SK-N-SH treated with all-trans-retinoic acid at 6 μM for 48 hours (cell line): ENCODE results near the gene IL1R1.

Source experiments
- ATAC-seq: fragments of 200-7000 bp; cut with Tn5 transposase; 3 replicates; pipeline ENCODE4 v1.9.1; 2020; ENCODE audit warnings: mild to moderate bottlenecking, moderate library complexity
- ARNTL ChIP-seq: fragments of 450-650 bp; formaldehyde crosslinking; IDR thresholded peaks from 2 replicates; pipeline ENCODE4 v1.5.0; 2020; ENCODE audit warnings: low read depth, mild to moderate bottlenecking, moderate library complexity, borderline replicate concordance
- BACH2 ChIP-seq: fragments of 250-450 bp; sonication (Bioruptor Pico); IDR thresholded peaks from 2 replicates; pipeline ENCODE4 v1.9.0; 2021; ENCODE audit warnings: mild to moderate bottlenecking, borderline replicate concordance
- ESRRG ChIP-seq: fragments of 250-450 bp; sonication (Bioruptor Pico); IDR thresholded peaks from 2 replicates; pipeline ENCODE4 v1.6.1; 2021; ENCODE audit warnings: mild to moderate bottlenecking
- GLIS3 ChIP-seq: fragments of 250-450 bp; sonication (Bioruptor Pico); IDR thresholded peaks from 2 replicates; pipeline ENCODE4 v1.5.0; 2020; ENCODE audit warnings: mild to moderate bottlenecking, moderate library complexity
- ISL1 ChIP-seq: fragments of 250-450 bp; sonication (Bioruptor Pico); IDR thresholded peaks from 2 replicates; pipeline ENCODE4 v2.1.2; 2022; ENCODE audit warnings: mild to moderate bottlenecking, moderate library complexity
- OSR1 ChIP-seq: fragments of 250-450 bp; sonication (Bioruptor Pico); IDR thresholded peaks from 2 replicates; pipeline ENCODE4 v1.8.0; 2022; ENCODE audit warnings: moderate library complexity, mild to moderate bottlenecking, inconsistent platforms
- PPARA ChIP-seq: fragments of 250-450 bp; sonication (Bioruptor Pico); IDR thresholded peaks from 2 replicates; pipeline ENCODE4 v1.5.0; 2020; ENCODE audit warnings: mild to moderate bottlenecking, borderline replicate concordance
- RARB ChIP-seq: fragments of 250-450 bp; sonication (Bioruptor Pico); IDR thresholded peaks from 2 replicates; pipeline ENCODE4 v1.8.0; 2021; ENCODE audit warnings: mild to moderate bottlenecking, moderate library complexity
- SNAI2 ChIP-seq: fragments of 250-450 bp; sonication (Bioruptor Pico); IDR thresholded peaks from 2 replicates; pipeline ENCODE4 v1.5.0; 2020; ENCODE audit warnings: mild to moderate bottlenecking, moderate library complexity
- TCF4 ChIP-seq: fragments of 250-450 bp; sonication (Bioruptor Pico); IDR thresholded peaks from 2 replicates; pipeline ENCODE4 v1.8.0; 2021; ENCODE audit warnings: mild to moderate bottlenecking, moderate library complexity, borderline replicate concordance
- TOX ChIP-seq: fragments of 250-450 bp; sonication (Bioruptor Pico); IDR thresholded peaks from 2 replicates; pipeline ENCODE4 v1.8.0; 2021; ENCODE audit warnings: mild to moderate bottlenecking, moderate library complexity, borderline replicate concordance
- ZC3H10 ChIP-seq: fragments of 250-450 bp; sonication (Bioruptor Pico); IDR thresholded peaks from 2 replicates; pipeline ENCODE4 v1.5.1; 2021; ENCODE audit warnings: mild to moderate bottlenecking, moderate library complexity
- ZFP30 ChIP-seq: fragments of 450-650 bp; formaldehyde crosslinking; IDR thresholded peaks from 2 replicates; pipeline ENCODE4 v1.5.0; 2022; ENCODE audit warnings: mild to moderate bottlenecking, moderate library complexity
- ZNF565 ChIP-seq: fragments of 450-650 bp; formaldehyde crosslinking; conservative IDR thresholded peaks from 2 replicates; pipeline ENCODE4 v1.5.0; 2020; ENCODE audit warnings: low read depth, mild to moderate bottlenecking, moderate library complexity
- ZNF70 ChIP-seq: fragments of 450-650 bp; formaldehyde crosslinking; IDR thresholded peaks from 2 replicates; pipeline ENCODE4 v1.5.0; 2020; ENCODE audit warnings: mild to moderate bottlenecking, moderate library complexity
- ZNF8 ChIP-seq: fragments of 450-650 bp; formaldehyde crosslinking; IDR thresholded peaks from 2 replicates; pipeline ENCODE4 v1.5.0; 2020; ENCODE audit warnings: mild to moderate bottlenecking, moderate library complexity
- TF ChIP-seq, protein P1 (sequence below): fragments of 250-450 bp; sonication (Bioruptor Pico); IDR thresholded peaks from 2 replicates; pipeline ENCODE4 v1.5.1; 2021; ENCODE audit warnings: mild to moderate bottlenecking, moderate library complexity
- TF ChIP-seq, protein P2 (sequence below): fragments of 250-450 bp; sonication (Bioruptor Pico); IDR thresholded peaks from 2 replicates; pipeline ENCODE4 v1.5.0; 2020; ENCODE audit warnings: mild to moderate bottlenecking, moderate library complexity
- TF ChIP-seq, protein P3 (sequence below): fragments of 250-450 bp; sonication (Bioruptor Pico); IDR thresholded peaks from 2 replicates; pipeline ENCODE4 v1.8.0; 2020; ENCODE audit warnings: mild to moderate bottlenecking, moderate library complexity, borderline replicate concordance
- TF ChIP-seq, protein P4 (sequence below): fragments of 250-450 bp; sonication (Bioruptor Pico); IDR thresholded peaks from 2 replicates; pipeline ENCODE4 v1.8.0; 2021; ENCODE audit warnings: low read depth, mild to moderate bottlenecking, moderate library complexity, borderline replicate concordance
- TF ChIP-seq, protein P5 (sequence below): fragments of 250-450 bp; sonication (Bioruptor Pico); IDR thresholded peaks from 2 replicates; pipeline ENCODE4 v1.5.1; 2020; ENCODE audit warnings: low read depth, mild to moderate bottlenecking, moderate library complexity

Gene IL1R1

DNA sequence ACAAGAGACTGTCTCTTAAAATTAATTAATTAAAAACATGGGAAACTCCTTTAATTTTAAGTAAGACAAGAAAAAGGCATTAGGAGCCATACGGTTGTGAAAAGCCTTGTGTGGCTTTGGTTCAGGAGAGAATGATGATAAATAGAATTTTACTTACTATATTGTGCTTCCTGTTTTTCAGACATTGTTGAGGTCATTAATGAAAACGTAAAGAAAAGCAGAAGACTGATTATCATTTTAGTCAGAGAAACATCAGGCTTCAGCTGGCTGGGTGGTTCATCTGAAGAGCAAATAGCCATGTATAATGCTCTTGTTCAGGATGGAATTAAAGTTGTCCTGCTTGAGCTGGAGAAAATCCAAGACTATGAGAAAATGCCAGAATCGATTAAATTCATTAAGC lies 33.6 kb downstream of the IL1R1 start:
- no peak for ATAC-seq
- TF ChIP-seq PPARA (CRISPR knock-in tag) (no peak), ZC3H10 (CRISPR knock-in tag) (no peak), GLIS3 (CRISPR knock-in tag) (no peak), ZNF565 (CRISPR knock-in tag) (no peak), BACH2 (CRISPR knock-in tag) (no peak), ISL1 (no peak), TCF4 (no peak)
- TF ChIP-seq, protein P1, sequence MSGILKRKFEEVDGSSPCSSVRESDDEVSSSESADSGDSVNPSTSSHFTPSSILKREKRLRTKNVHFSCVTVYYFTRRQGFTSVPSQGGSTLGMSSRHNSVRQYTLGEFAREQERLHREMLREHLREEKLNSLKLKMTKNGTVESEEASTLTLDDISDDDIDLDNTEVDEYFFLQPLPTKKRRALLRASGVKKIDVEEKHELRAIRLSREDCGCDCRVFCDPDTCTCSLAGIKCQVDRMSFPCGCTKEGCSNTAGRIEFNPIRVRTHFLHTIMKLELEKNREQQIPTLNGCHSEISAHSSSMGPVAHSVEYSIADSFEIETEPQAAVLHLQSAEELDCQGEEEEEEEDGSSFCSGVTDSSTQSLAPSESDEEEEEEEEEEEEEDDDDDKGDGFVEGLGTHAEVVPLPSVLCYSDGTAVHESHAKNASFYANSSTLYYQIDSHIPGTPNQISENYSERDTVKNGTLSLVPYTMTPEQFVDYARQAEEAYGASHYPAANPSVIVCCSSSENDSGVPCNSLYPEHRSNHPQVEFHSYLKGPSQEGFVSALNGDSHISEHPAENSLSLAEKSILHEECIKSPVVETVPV (CRISPR knock-in tag) = no peak
- TF ChIP-seq, protein P2, sequence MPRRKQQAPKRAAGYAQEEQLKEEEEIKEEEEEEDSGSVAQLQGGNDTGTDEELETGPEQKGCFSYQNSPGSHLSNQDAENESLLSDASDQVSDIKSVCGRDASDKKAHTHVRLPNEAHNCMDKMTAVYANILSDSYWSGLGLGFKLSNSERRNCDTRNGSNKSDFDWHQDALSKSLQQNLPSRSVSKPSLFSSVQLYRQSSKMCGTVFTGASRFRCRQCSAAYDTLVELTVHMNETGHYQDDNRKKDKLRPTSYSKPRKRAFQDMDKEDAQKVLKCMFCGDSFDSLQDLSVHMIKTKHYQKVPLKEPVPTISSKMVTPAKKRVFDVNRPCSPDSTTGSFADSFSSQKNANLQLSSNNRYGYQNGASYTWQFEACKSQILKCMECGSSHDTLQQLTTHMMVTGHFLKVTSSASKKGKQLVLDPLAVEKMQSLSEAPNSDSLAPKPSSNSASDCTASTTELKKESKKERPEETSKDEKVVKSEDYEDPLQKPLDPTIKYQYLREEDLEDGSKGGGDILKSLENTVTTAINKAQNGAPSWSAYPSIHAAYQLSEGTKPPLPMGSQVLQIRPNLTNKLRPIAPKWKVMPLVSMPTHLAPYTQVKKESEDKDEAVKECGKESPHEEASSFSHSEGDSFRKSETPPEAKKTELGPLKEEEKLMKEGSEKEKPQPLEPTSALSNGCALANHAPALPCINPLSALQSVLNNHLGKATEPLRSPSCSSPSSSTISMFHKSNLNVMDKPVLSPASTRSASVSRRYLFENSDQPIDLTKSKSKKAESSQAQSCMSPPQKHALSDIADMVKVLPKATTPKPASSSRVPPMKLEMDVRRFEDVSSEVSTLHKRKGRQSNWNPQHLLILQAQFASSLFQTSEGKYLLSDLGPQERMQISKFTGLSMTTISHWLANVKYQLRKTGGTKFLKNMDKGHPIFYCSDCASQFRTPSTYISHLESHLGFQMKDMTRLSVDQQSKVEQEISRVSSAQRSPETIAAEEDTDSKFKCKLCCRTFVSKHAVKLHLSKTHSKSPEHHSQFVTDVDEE = no peak

DNA sequence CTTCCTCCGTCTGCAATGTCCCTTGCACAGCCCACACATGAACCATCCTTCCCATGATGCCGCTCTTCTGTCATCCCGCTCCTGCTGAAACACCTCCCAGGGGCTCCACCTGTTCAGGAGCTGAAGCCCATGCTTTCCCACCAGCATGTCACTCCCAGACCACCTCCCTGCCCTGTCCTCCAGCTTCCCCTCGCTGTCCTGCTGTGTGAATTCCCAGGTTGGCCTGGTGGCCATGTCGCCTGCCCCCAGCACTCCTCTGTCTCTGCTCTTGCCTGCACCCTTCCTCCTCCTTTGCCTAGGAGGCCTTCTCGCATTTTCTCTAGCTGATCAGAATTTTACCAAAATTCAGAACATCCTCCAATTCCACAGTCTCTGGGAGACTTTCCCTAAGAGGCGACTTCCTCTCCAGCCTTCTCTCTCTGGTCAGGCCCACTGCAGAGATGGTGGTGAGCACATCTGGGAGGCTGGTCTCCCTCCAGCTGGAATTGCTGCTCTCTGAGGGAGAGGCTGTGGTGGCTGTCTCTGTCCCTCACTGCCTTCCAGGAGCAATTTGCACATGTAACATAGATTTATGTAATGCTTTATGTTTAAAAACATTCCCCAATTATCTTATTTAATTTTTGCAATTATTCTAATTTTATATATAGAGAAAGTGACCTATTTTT lies 35.4 kb downstream of the IL1R1 start:
- TF ChIP-seq, protein P3, sequence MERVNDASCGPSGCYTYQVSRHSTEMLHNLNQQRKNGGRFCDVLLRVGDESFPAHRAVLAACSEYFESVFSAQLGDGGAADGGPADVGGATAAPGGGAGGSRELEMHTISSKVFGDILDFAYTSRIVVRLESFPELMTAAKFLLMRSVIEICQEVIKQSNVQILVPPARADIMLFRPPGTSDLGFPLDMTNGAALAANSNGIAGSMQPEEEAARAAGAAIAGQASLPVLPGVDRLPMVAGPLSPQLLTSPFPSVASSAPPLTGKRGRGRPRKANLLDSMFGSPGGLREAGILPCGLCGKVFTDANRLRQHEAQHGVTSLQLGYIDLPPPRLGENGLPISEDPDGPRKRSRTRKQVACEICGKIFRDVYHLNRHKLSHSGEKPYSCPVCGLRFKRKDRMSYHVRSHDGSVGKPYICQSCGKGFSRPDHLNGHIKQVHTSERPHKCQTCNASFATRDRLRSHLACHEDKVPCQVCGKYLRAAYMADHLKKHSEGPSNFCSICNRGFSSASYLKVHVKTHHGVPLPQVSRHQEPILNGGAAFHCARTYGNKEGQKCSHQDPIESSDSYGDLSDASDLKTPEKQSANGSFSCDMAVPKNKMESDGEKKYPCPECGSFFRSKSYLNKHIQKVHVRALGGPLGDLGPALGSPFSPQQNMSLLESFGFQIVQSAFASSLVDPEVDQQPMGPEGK (CRISPR knock-in tag) = no peak
- TF ChIP-seq, protein P1 (CRISPR knock-in tag) = no peak
- no peak for TF ChIP-seq BACH2 (CRISPR knock-in tag)
- no peak for ATAC-seq

DNA sequence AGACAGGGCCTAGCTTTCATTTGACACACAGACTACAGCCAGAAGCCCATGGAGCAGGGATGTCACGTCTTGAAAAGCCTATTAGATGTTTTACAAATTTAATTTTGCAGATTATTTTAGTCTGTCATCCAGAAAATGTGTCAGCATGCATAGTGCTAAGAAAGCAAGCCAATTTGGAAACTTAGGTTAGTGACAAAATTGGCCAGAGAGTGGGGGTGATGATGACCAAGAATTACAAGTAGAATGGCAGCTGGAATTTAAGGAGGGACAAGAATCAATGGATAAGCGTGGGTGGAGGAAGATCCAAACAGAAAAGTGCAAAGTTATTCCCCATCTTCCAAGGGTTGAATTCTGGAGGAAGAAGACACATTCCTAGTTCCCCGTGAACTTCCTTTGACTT lies 36.5 kb downstream of the IL1R1 start:
- TF ChIP-seq, protein P4, sequence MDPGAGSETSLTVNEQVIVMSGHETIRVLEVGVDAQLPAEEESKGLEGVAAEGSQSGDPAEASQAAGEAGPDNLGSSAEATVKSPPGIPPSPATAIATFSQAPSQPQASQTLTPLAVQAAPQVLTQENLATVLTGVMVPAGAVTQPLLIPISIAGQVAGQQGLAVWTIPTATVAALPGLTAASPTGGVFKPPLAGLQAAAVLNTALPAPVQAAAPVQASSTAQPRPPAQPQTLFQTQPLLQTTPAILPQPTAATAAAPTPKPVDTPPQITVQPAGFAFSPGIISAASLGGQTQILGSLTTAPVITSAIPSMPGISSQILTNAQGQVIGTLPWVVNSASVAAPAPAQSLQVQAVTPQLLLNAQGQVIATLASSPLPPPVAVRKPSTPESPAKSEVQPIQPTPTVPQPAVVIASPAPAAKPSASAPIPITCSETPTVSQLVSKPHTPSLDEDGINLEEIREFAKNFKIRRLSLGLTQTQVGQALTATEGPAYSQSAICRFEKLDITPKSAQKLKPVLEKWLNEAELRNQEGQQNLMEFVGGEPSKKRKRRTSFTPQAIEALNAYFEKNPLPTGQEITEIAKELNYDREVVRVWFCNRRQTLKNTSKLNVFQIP = no peak
- no peak for TF ChIP-seq TOX
- TF ChIP-seq, protein P5, sequence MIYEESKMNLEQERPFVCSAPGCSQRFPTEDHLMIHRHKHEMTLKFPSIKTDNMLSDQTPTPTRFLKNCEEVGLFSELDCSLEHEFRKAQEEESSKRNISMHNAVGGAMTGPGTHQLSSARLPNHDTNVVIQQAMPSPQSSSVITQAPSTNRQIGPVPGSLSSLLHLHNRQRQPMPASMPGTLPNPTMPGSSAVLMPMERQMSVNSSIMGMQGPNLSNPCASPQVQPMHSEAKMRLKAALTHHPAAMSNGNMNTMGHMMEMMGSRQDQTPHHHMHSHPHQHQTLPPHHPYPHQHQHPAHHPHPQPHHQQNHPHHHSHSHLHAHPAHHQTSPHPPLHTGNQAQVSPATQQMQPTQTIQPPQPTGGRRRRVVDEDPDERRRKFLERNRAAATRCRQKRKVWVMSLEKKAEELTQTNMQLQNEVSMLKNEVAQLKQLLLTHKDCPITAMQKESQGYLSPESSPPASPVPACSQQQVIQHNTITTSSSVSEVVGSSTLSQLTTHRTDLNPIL (CRISPR knock-in tag) = no peak
- TF ChIP-seq ZFP30 (CRISPR knock-in tag) = no peak
- TF ChIP-seq ARNTL (CRISPR knock-in tag) = no peak
- TF ChIP-seq PPARA (CRISPR knock-in tag) = no peak
- no peak for TF ChIP-seq ZNF70 (CRISPR knock-in tag)
- TF ChIP-seq RARB = no peak
- TF ChIP-seq BACH2 (CRISPR knock-in tag) = no peak
- TF ChIP-seq, protein P2 = no peak
- no peak for TF ChIP-seq SNAI2
- no peak for TF ChIP-seq ZNF565 (CRISPR knock-in tag)
- no peak for TF ChIP-seq OSR1 (CRISPR knock-in tag)
- no peak for TF ChIP-seq ISL1
- TF ChIP-seq ZC3H10 (CRISPR knock-in tag) = no peak
- no peak for TF ChIP-seq ESRRG (CRISPR knock-in tag)
- TF ChIP-seq ZNF8 = no peak
- ATAC-seq = no peak
